ENCODE results near the gene SSC5D. TPM values are rescaled to one million over a fixed set of nuclear protein-coding genes. Genes with fewer than 3 reads are reported as not detected.

Gene SSC5D
- total RNA-seq, 1 experiment from 2014 or later, result 3.2 TPM

GRCh38 chr19:55477905-55478304 is 10.3 kb upstream of the SSC5D start:
- Histone ChIP-seq H3K23me2 (ENCODE audit: insufficient read length, low read depth, low read length, poor library complexity, severe bottlenecking) (peaks cover 5% of the 10 kb centered on the region), H3K79me2 (ENCODE audit: insufficient read depth, low read length) (no peaks in the 10 kb centered on the region), H3K56ac (ENCODE audit: insufficient read length, low read depth, low read length) (no peak overlapping the region), H3K18ac (ENCODE audit: insufficient read length, low read depth, low read length) (no peak overlapping the region), H3K4me1 (ENCODE audit: insufficient read depth, low read length) (no peaks in the 10 kb centered on the region), H3K4ac (ENCODE audit: low read depth, low read length) (no peak overlapping the region), H4K20me1 (ENCODE audit: control insufficient read depth, insufficient read depth, insufficient read length) (no peaks in the 10 kb centered on the region), H3K4me2 (ENCODE audit: insufficient read depth, insufficient read length, low read length) (peak overlapping the region; percentile 63), H4K5ac (ENCODE audit: insufficient read length, low read depth, low read length) (no peak overlapping the region), H3K14ac (ENCODE audit: insufficient read depth, low read length) (no peak overlapping the region), H3K9ac (ENCODE audit: extremely low read depth, insufficient read length, low read length) (no peak overlapping the region), H2AK5ac (ENCODE audit: insufficient read length, low read length) (no peak overlapping the region), H4K8ac (replicated peaks; ENCODE audit: insufficient read length, low read depth, low read length) (no peak overlapping the region), H3K79me1 (ENCODE audit: insufficient read depth, low read depth, low read length, poor library complexity, severe bottlenecking) (no peaks in the 10 kb centered on the region), H2BK20ac (ENCODE audit: low read depth, low read length, poor library complexity, severe bottlenecking) (no peak overlapping the region), H3T11ph (ENCODE audit: low read length) (no peak overlapping the region), H3K23ac (ENCODE audit: insufficient read length, low read depth, low read length) (no peak overlapping the region), H3K9me3 (ENCODE audit: control insufficient read depth, low read depth, low read length) (no peaks in the 10 kb centered on the region), H2BK5ac (ENCODE audit: insufficient read length, low read length) (no peak overlapping the region), H2BK12ac (ENCODE audit: insufficient read length, low read depth, low read length) (no peak overlapping the region), H4K91ac (ENCODE audit: insufficient read length, low read depth, low read length) (no peak overlapping the region), H2BK120ac (ENCODE audit: low read depth, low read length, poor library complexity, severe bottlenecking) (no peak overlapping the region), H3K27ac (ENCODE audit: insufficient read length, low read depth, low read length) (no peak overlapping the region), H2BK15ac (ENCODE audit: low read depth, low read length) (no peak overlapping the region), H3K27me3 (ENCODE audit: insufficient read depth, low read length) (no peaks in the 10 kb centered on the region), H2AFZ (ENCODE audit: low read length) (no peak overlapping the region)
- Mint-ChIP-seq H3K27ac (peak overlapping the region in 1 of 3 experiments; percentile 50; a peak in 2 of 7 replicates), H3K27me3 (ENCODE audit: low read depth) (peaks cover 1% of the 10 kb centered on the region; the same call in 1 of the 2 replicates), H3K36me3 (ENCODE audit: insufficient read depth in 1 of 3, low read depth in 3 of 3) (peaks cover 2 to 18% (median 3%) of the 10 kb centered on the region in 3 experiments; a peak in 6 of 7 replicates), H3K9me3 (no peaks in the 10 kb centered on the region), H3K4me3 (peak overlapping the region; percentile 85 to 93), H3K4me1 (peaks cover 27 to 60% of the 10 kb centered on the region in 2 experiments)
- WGBS (ENCODE audit: extremely low coverage, insufficient read length, low lambda C conversion rate), result 100% methylated on average over 1 of the region's 13 CpGs
- DNase-seq, result no peak
- TF ChIP-seq CTCF (conservative IDR thresholded peaks at IDR 0.05), result no peak

All from H9 (cell line).